22Rv1 (cell line): ENCODE data around the gene TCF12.

Experiments
- H3K27ac ChIP-seq: fragments of 450-650 bp; 2 replicates; pipeline ENCODE4 v1.5.1; 2017
- ZFX ChIP-seq: fragments of 450-650 bp; IDR thresholded peaks from 2 replicates; pipeline ENCODE4 v1.6.1; 2017; ENCODE audit warnings: antibody characterized with exemption, borderline replicate concordance
- TF ChIP-seq, protein P1 (sequence below): fragments of 450-650 bp; IDR thresholded peaks from 2 replicates; pipeline ENCODE4 v1.5.1; 2017; ENCODE audit warnings: mild to moderate bottlenecking

The TCF12 gene

DNA sequence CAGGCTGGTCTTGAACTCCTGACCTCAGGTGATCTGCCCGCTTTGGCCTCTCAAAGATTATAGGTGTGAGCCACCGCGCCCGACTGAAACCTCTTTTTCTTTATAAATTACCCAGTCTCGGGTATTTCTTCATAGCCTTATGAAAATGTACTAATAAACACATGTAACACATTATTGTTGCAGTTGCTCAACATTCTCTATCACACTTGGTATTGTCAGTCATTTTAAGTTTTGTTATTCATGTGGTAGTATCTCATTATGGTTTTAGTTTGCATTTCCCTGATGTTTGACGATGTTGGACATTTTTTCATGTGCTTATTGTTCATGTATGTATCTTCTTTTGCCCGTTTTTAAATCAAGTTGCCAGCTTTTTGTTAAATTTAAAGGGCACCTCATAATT is 109.7 kb downstream of the TCF12 start:
- no peak for TF ChIP-seq ZFX
- TF ChIP-seq, protein P1, sequence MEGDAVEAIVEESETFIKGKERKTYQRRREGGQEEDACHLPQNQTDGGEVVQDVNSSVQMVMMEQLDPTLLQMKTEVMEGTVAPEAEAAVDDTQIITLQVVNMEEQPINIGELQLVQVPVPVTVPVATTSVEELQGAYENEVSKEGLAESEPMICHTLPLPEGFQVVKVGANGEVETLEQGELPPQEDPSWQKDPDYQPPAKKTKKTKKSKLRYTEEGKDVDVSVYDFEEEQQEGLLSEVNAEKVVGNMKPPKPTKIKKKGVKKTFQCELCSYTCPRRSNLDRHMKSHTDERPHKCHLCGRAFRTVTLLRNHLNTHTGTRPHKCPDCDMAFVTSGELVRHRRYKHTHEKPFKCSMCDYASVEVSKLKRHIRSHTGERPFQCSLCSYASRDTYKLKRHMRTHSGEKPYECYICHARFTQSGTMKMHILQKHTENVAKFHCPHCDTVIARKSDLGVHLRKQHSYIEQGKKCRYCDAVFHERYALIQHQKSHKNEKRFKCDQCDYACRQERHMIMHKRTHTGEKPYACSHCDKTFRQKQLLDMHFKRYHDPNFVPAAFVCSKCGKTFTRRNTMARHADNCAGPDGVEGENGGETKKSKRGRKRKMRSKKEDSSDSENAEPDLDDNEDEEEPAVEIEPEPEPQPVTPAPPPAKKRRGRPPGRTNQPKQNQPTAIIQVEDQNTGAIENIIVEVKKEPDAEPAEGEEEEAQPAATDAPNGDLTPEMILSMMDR: no peak
- no peak overlapping the region for H3K27ac ChIP-seq

GRCh38 chr15:57030011-57030410 is 111.6 kb downstream of the TCF12 start:
- H3K27ac ChIP-seq: no peak overlapping the region
- no peak for TF ChIP-seq ZFX
- TF ChIP-seq, protein P1: no peak

GRCh38 chr15:57031082-57031481 is 112.6 kb downstream of the TCF12 start:
- no peak overlapping the region for H3K27ac ChIP-seq
- TF ChIP-seq ZFX: no peak
- TF ChIP-seq, protein P1: no peak

- TF ChIP-seq, protein P1: no peak
- TF ChIP-seq ZFX: no peak
- H3K27ac ChIP-seq: no peak overlapping the region
These were observed 113.2 kb downstream of the TCF12 start for GRCh38 chr15:57031605-57032004.

DNA sequence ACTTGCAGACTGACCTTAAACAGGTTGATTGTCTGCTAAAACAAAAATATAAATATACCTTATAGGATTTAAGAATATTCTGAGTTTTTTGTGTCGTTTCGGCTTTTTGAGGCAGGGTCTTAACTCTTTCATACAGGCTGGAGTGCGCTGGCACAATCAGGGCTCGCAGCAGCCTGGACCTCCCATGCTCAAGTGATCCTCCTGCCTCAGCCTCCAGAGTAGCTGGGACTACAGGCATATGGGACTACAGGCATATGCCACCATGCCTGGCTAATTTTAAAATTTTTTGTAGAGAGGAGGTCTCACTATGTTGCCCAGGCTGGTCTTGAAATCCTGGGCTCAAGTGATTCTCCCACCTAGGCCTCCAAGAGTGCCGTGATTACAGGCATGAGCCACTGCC is 113.9 kb downstream of the TCF12 start:
- no peak overlapping the region for H3K27ac ChIP-seq
- TF ChIP-seq, protein P1: no peak
- TF ChIP-seq ZFX: no peak

DNA sequence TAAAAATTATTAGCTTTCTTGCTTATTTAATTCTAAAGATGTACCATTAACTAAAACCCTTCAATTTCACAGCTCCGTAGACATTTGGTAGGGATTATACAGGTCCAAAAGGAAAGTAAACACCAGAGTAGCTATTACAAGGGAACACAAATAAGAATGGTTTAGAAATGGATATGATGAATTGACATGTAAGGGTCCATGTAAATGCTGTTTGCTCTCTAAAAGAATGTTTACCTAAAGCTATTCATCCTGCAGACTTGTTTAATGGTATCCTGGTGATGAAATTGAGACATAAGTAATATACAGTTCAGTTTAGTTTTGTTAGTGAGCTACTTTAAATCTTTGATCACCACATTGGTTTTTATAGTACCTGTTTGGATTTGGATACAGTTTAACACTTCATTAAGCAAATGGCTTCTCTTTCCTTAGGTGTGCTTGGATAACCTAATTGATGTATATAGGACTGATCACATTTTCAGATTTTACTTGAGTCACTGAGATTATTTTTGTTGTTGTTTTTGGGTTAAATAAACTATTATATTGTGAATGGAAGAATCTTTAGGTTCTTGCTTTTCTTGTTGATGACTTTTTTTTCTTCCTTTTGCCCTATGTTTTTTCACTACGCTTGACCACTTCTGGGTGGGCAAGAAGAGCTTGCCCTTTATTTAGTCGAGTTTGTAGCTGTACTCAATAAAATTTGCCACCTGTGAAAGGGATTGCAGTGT is 115.4 kb downstream of the TCF12 start:
- H3K27ac ChIP-seq: no peak overlapping the region
- TF ChIP-seq, protein P1: no peak
- no peak for TF ChIP-seq ZFX

DNA sequence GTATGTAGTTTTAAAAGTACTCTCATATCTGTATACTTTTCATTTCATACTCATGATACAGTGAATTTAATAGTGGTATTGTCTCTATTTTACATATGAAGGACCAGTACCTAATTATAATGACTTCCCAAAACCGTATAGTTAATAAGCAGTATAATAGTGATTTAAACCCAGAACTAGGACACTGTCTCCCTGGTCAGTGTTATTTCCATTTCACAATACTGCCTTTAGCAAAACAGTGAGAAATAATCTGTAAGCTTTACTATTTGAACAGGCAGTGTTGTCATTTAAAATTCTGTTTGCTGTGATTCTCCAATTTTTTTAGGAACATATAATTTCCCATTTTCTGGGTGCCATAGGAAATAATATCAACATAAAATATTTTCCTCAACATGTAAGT is 116.2 kb downstream of the TCF12 start:
- TF ChIP-seq, protein P1: no peak
- TF ChIP-seq ZFX: no peak
- no peak overlapping the region for H3K27ac ChIP-seq
